ENCODE data around the gene PIK3R6. TPM values are rescaled to one million over a fixed set of nuclear protein-coding genes. Genes with fewer than 3 reads are reported as not detected.
"Not testable (repeated sequence)": the region's sequence is repeated elsewhere in the genome, so short reads cannot be mapped to it uniquely, and the experiment has no call there.

PIK3R6 gene
- total RNA-seq, 1 donor from 2014 or later: 4.5 TPM

DNA sequence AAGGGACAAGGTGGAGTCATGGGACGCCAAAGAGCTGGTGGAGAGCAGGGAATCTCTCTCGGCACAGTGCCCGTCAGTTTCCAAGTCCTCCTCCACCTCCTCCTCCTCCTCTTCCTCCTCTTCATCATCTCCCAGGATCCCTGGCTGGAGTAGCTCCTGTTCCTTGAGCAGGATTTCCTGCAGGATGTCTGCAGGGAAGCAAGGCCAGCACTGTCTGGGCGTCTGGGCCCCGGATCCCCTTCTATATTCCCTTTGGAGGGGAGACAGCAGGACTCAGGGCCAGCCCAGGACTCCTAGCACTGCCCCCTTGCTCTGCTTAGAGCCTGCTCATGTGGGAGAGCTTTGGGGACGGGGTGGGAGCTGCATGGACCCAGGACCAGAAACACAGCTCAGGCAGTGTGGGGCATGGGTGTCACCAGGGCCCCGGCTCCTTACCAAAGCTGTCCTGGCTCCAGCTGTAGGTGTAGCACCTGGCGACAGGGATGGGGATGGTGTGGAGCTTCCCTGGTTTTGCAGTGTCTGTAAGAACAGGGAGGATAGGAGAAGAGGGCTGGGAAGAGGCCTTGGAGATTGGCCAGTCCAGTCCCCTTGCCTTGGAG, 21.3 kb upstream of the PIK3R6 start:
- Mint-ChIP-seq H3K9me3 (no peaks in the 10 kb centered on the region), H3K36me3 (ENCODE audit: low read depth) (peaks cover 59% of the 10 kb centered on the region)
- no peak for DNase-seq

DNA sequence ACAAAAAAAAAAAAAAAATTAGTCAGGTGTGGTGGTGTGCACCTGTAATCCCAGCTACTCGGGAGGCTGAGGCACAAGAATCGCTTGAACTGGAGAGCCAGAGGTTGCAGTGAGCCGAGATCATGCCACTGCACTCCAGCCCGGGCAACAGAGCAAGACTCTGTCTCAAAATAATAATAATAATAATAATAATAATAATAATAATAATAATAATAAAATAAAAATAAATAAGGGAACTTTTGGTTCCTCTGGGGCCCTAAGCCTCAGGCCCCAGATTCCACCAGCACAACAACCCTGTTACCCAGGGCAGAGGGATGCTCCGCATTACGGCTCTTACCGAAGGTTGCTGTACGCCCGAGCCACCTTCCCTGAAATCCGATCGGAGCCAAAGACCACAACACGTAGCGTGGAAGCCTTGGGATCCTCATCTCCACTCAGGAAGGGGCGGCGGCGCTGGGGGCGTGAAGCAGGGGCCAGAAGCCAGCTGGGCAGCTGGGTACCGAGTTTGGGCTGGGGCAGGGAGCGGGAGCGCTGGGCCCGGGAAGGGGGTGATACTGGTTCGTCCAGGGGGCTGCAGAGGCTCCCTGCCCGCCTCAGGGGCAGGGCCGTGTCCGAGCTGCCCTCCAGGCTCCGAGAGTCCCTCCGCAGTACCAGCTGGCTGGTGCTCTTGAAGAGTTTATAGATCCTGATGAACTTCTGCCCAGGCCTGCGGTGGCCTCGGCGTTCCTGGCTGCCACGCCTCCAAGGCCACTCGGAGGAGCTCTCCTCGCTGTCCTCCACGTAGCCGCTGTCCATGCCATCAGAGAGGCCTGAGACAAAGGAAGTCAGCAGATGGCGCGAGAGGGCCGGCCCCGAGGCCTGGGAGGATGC, 20.6 kb upstream of the PIK3R6 start:
- Mint-ChIP-seq H3K27ac (no peak overlapping the region), H3K9me3 (no peaks in the 10 kb centered on the region), H3K36me3 (ENCODE audit: low read depth) (peaks cover 61% of the 10 kb centered on the region), H3K4me1 (peaks cover 12% of the 10 kb centered on the region), H3K27me3 (no peaks in the 10 kb centered on the region), H3K4me3 (no peak overlapping the region)
- no peak for DNase-seq
- intact Hi-C loops (cut with micrococcal nuclease): no loop called here

More for the DNA sequence above, 21.3 kb upstream of the PIK3R6 start:
- intact Hi-C loops (cut with micrococcal nuclease): no loop called here
- no peak overlapping the region for H3K27ac Mint-ChIP-seq
- peaks cover 13% of the 10 kb centered on the region for H3K4me1 Mint-ChIP-seq
- no peaks in the 10 kb centered on the region for H3K27me3 Mint-ChIP-seq
- no peak overlapping the region for H3K4me3 Mint-ChIP-seq

GRCh38 chr17:8887301-8887700, 19.8 kb upstream of the PIK3R6 start:
- H3K9me3 Mint-ChIP-seq: no peaks in the 10 kb centered on the region
- H3K36me3 Mint-ChIP-seq (ENCODE audit: low read depth): peaks cover 61% of the 10 kb centered on the region
- H3K27me3 Mint-ChIP-seq: no peaks in the 10 kb centered on the region
- no peak overlapping the region for H3K4me3 Mint-ChIP-seq
- DNase-seq: no peak
- H3K27ac Mint-ChIP-seq: no peak overlapping the region
- peaks cover 5% of the 10 kb centered on the region for H3K4me1 Mint-ChIP-seq
- intact Hi-C loops (cut with micrococcal nuclease): no loop called here

- H3K36me3 Mint-ChIP-seq (ENCODE audit: low read depth): peaks cover 60% of the 10 kb centered on the region
- intact Hi-C loops (cut with micrococcal nuclease): no loop called here
- H3K27ac Mint-ChIP-seq: no peak overlapping the region
- DNase-seq: no peak
- no peaks in the 10 kb centered on the region for H3K27me3 Mint-ChIP-seq
- H3K9me3 Mint-ChIP-seq: no peaks in the 10 kb centered on the region
- no peak overlapping the region for H3K4me3 Mint-ChIP-seq
- H3K4me1 Mint-ChIP-seq: peaks cover 2% of the 10 kb centered on the region
Measured at GRCh38 chr17:8885967-8886684, 18.7 kb upstream of the PIK3R6 start.

DNA sequence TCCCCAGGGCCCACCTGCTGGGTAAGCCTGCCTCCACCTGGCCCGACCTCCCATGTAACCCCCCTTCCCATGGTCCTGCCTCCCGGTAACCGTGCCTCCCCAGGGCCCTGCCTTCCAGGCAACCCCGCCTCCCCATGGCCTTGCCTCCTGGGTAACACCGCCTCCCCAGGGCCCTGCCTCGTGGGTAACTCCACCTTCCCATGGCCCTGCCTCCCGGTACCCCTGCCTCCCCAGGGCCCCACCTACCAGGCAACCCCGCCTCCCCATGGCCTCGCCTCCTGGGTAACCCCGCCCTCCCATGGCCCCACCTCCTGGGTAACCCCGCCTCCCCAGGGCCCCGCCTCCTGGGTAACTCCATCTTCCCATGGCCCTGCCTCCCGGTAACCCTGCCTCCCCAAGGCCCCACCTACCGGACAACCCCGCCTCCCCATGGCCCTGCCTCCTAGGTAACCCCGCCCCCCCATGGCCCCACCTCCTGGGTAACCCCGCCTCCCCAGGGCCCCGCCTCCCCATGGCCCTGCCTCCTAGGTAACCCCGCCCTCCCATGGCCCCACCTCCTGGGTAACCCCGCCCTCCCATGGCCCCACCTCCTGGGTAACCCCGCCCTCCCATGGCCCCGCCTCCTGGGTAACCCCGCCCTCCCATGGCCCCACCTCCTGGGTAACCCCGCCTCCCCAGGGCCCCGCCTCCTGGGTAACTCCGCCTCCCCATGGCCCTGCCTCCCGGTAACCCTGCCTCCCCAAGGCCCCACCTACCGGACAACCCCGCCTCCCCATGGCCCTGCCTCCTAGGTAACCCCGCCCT, 17.9 kb upstream of the PIK3R6 start:
- H3K27me3 Mint-ChIP-seq; H3K27ac Mint-ChIP-seq; H3K9me3 Mint-ChIP-seq; intact Hi-C loops (cut with micrococcal nuclease); H3K4me1 Mint-ChIP-seq; H3K4me3 Mint-ChIP-seq: not testable (repeated sequence)
- DNase-seq: peak; percentile 78
- peaks cover 61% of the 10 kb centered on the region for H3K36me3 Mint-ChIP-seq (ENCODE audit: low read depth)

DNA sequence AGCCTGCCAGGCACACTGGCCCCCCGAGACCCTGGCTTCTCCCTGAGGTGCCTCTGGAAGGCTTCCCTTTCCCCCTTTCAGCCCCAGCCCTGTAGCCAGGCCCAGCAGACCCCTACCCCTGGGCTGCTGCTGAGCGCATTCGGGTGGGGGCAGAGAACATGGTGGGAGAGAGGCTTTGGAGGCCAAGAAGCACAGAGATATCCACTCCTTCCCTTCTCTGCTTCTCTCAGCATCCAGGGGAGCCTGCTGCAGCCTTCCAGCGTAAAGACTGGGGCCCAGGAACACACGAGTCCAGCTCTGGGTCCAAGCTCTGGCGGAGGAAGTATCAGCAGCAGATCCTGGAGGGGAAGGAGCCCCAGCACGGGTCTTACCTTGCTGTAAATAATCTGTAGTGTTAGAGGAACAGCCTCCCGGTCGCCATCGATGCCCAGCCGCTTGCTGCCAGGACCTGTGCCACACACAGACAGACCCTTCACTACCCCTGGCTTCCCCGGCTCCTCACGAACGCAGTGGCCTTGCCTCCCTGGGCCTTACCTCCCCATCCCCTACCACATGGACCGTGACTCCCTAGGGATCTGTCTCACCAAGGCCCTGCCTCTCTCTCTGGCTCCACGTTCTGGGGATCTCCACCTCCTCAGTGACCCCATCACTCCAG, 17.0 kb upstream of the PIK3R6 start:
- Mint-ChIP-seq H3K9me3 (no peaks in the 10 kb centered on the region), H3K4me1 (peaks cover 2% of the 10 kb centered on the region), H3K36me3 (ENCODE audit: low read depth) (peaks cover 62% of the 10 kb centered on the region), H3K27me3 (no peaks in the 10 kb centered on the region), H3K27ac (no peak overlapping the region), H3K4me3 (no peak overlapping the region)
- intact Hi-C loops (cut with micrococcal nuclease): no loop called here
- no peak for DNase-seq

DNA sequence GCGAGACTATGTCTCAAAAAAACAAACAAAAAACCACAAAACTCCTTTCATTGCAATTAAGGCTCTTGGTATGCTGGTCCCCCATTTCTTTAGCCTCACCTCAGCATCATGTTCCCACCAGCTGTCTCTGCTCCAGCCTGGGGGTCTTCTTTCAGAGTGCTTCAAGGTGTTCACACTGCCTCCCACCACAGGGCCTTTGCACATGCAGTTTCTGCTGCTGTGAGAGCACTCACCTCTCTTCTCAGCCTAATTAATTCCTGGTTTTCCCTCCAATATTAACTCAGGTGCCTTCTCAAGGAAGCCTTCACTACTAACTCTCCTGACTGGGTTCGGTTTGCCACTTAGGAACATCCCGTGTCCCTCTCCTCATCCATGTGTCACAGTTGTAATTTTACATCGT, 15.9 kb upstream of the PIK3R6 start:
- Mint-ChIP-seq H3K4me1 (peaks cover 2% of the 10 kb centered on the region), H3K27me3 (no peaks in the 10 kb centered on the region), H3K9me3 (no peaks in the 10 kb centered on the region), H3K36me3 (ENCODE audit: low read depth) (peaks cover 62% of the 10 kb centered on the region), H3K4me3 (no peak overlapping the region), H3K27ac (no peak overlapping the region)
- no peak for DNase-seq
- intact Hi-C loops (cut with micrococcal nuclease): no loop called here

DNA sequence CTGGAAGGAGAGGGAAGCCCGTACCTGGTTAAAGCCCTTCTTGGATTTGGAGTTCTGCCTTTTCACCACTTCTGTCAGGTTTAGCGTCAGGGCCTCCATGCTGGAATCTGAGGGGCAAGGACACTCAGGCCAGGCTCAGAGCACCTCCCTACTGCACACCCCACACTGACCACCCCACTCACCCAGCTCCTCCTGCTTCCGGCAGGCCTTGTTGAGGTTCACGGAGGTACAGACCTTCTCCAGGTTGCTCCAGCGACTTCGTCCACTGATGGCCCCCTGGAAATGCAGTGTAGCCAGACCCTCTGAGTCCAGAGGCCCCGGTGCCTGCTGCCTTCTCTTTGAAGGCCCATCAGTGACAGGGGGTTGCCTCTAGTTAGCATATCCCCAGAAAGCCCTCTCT, 14.1 kb upstream of the PIK3R6 start:
- Mint-ChIP-seq H3K9me3 (no peaks in the 10 kb centered on the region), H3K36me3 (ENCODE audit: low read depth) (peaks cover 63% of the 10 kb centered on the region), H3K27me3 (no peaks in the 10 kb centered on the region), H3K4me3 (no peak overlapping the region), H3K27ac (no peak overlapping the region), H3K4me1 (peaks cover 2% of the 10 kb centered on the region)
- no peak for DNase-seq
- intact Hi-C loops (cut with micrococcal nuclease): no loop called here

GRCh38 chr17:8880466-8880865, 13.0 kb upstream of the PIK3R6 start:
- H3K27ac Mint-ChIP-seq: no peak overlapping the region
- peaks cover 55% of the 10 kb centered on the region for H3K36me3 Mint-ChIP-seq (ENCODE audit: low read depth)
- H3K9me3 Mint-ChIP-seq: no peaks in the 10 kb centered on the region
- DNase-seq: no peak
- no peak overlapping the region for H3K4me3 Mint-ChIP-seq
- peaks cover 2% of the 10 kb centered on the region for H3K4me1 Mint-ChIP-seq
- intact Hi-C loops (cut with micrococcal nuclease): no loop called here
- no peaks in the 10 kb centered on the region for H3K27me3 Mint-ChIP-seq

DNA sequence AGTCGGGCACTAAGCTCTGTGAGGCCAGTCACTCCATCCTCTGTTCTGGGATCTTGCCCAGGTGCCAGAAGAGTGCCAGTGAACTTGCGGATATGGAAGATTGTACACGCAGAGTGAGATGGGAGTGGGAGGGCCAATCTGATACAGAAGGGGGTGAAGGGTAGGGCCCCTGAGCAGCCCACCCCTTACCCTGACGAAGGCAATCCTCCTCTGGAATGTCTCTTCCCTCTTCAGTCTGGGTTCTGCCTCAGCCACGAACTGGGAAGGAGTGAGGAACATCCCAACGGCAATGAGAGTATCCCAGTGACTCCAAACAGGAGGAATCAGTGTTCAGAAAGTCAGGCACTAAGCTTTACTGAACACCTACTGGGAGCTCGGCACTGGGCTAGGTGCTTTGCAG, 11.9 kb upstream of the PIK3R6 start:
- Mint-ChIP-seq H3K9me3 (no peaks in the 10 kb centered on the region), H3K27me3 (no peaks in the 10 kb centered on the region), H3K36me3 (ENCODE audit: low read depth) (peaks cover 51% of the 10 kb centered on the region), H3K4me3 (no peak overlapping the region), H3K27ac (no peak overlapping the region), H3K4me1 (peaks cover 2% of the 10 kb centered on the region)
- intact Hi-C loops (cut with micrococcal nuclease): no loop called here
- no peak for DNase-seq

DNA sequence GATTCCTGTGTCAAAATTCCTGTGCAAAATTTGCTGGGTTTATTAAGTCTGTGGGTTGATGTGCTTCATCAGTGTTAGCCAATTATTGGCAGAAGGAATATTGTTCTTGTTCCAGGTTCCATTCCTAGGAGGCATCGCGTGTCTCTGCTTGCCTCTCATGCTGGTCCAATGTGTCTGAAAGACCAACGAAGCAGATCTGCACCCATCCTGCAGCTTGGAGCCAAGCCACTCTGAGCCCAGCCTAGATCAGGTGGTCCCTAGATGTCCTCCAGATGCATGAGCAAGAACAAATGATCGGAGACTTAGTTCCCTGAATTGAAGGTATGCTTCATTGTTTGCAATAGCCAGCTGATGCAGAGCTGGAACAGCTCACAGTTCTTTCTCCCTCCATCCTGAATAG, 10.5 kb upstream of the PIK3R6 start:
- no peak overlapping the region for H3K4me3 Mint-ChIP-seq
- peaks cover 41% of the 10 kb centered on the region for H3K36me3 Mint-ChIP-seq (ENCODE audit: low read depth)
- H3K27ac Mint-ChIP-seq: no peak overlapping the region
- peaks cover 2% of the 10 kb centered on the region for H3K4me1 Mint-ChIP-seq
- intact Hi-C loops (cut with micrococcal nuclease): no loop called here
- no peaks in the 10 kb centered on the region for H3K27me3 Mint-ChIP-seq
- no peaks in the 10 kb centered on the region for H3K9me3 Mint-ChIP-seq
- DNase-seq: no peak

DNA sequence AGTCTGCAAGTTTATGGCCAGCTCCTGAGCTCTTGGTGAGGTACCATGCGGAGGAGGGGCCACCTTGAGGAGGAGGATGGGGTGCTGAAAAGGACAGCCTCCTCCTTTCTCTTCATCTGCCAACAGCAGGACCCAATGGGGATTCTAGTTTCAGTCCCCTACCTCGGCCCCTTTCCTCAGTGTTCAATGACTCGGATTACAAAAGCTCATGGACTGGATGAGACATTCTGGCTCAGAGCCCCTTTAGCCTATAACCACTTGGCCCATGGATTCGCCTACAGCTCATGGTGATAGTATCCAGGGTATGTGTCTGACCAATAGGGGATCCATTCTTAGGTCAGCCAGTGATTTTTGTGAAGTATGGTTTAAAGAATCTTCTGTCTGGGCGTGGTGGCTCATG, 8.5 kb upstream of the PIK3R6 start:
- Mint-ChIP-seq H3K4me1 (peaks cover 2% of the 10 kb centered on the region), H3K36me3 (ENCODE audit: low read depth) (peaks cover 28% of the 10 kb centered on the region), H3K4me3 (no peak overlapping the region), H3K9me3 (no peaks in the 10 kb centered on the region), H3K27ac (no peak overlapping the region), H3K27me3 (no peaks in the 10 kb centered on the region)
- no peak for DNase-seq
- intact Hi-C loops (cut with micrococcal nuclease): no loop called here

DNA sequence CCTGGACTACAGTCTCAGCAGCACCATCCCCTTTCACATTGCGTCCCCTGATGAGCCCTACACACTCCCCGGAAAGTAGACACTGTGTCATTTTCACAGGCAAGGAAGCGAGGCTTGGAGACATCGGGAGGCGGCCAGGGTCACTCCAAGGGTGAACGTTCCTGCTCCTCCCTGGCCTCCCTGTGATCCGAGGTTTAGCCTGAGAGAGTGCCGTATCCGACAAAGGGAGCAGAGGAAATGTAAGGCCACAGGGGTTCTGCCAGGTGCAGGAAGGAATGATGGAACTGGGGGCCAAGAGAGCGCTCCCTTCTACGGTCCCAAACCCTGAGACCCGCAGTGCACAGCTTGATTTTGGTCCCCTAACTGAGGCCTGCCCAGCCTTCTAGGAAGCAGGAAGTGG, 8.0 kb upstream of the PIK3R6 start:
- no peak for DNase-seq
- Mint-ChIP-seq H3K27ac (no peak overlapping the region), H3K36me3 (ENCODE audit: low read depth) (peaks cover 25% of the 10 kb centered on the region), H3K27me3 (no peaks in the 10 kb centered on the region), H3K9me3 (no peaks in the 10 kb centered on the region), H3K4me3 (no peak overlapping the region), H3K4me1 (peaks cover 2% of the 10 kb centered on the region)
- intact Hi-C loops (cut with micrococcal nuclease): no loop called here
